ENCODE measurements around the gene POLL. TPM values are rescaled to one million over a fixed set of nuclear protein-coding genes. Genes with fewer than 3 reads are reported as not detected.

Gene POLL
- total RNA-seq, 1 experiment from 2014 or later: 51.3 TPM

- TF ChIP-seq EZH2phosphoT487 (IDR thresholded peaks at IDR 0.05; ENCODE audit: borderline replicate concordance) (no peak), POLR2AphosphoS5 (IDR thresholded peaks at IDR 0.05; ENCODE audit: low read depth, low read length) (no peak), CEBPB (IDR thresholded peaks at IDR 0.05; ENCODE audit: low read depth) (no peak), RAD21 (IDR thresholded peaks at IDR 0.05; ENCODE audit: low read depth) (no peak), POLR2A (IDR thresholded peaks at IDR 0.05; ENCODE audit: borderline replicate concordance, extremely low read depth, insufficient read depth, insufficient read length) (no peak), REST (IDR thresholded peaks at IDR 0.05; ENCODE audit: low read depth) (no peak), FOSL1 (IDR thresholded peaks at IDR 0.05; ENCODE audit: low read depth) (no peak), ATF3 (IDR thresholded peaks at IDR 0.05) (no peak), SRF (IDR thresholded peaks at IDR 0.05; ENCODE audit: low read depth) (no peak)
These were observed 42.0 kb upstream of the POLL start (continued) for GRCh38 chr10:101629837-101630632.

- DNase-seq (ENCODE audit: low read depth, low spot score): no peak
- CTCF ChIA-PET: interaction anchor here (1.7 kb wide), 1 partner anchor 23 kb away, joined by 5 read pairs; no protein-coding TSS in a partner anchor
- Histone ChIP-seq H3K27me3 (ENCODE audit: insufficient read depth, low read length) (no peaks in the 10 kb centered on the region), H3K9ac (ENCODE audit: low read length) (no peak overlapping the region), H3K4me3 (replicated peaks in 1 of 2; ENCODE audit: low read depth in 1 of 2, low read length in 2 of 2) (no peak overlapping the region), H3K9me2 (ENCODE audit: insufficient read depth) (no peaks in the 10 kb centered on the region), H3K4me1 (ENCODE audit: control insufficient read depth in 1 of 2, insufficient read depth in 2 of 2, low read length in 2 of 2) (no peaks in the 10 kb centered on the region), H4K20me1 (ENCODE audit: insufficient read depth) (no peaks in the 10 kb centered on the region), H3K9me3 (ENCODE audit: control insufficient read depth in 1 of 2, insufficient read depth in 1 of 2, low read depth in 1 of 2, low read length in 2 of 2) (no peaks in the 10 kb centered on the region), H3K36me3 (ENCODE audit: control insufficient read depth in 1 of 2, insufficient read depth in 2 of 2, low read length in 2 of 2) (no peaks in the 10 kb centered on the region), H3K4me2 (ENCODE audit: low read length) (no peak overlapping the region), H3K79me2 (ENCODE audit: insufficient read depth, low read length) (no peaks in the 10 kb centered on the region), H3K27ac (ENCODE audit: low read depth, low read length) (no peak overlapping the region), H2AFZ (ENCODE audit: low read depth, low read length, poor library complexity, severe bottlenecking) (no peak overlapping the region)
- RAD21 ChIA-PET (ENCODE audit: low non-redundant PET in 1 of 2, low total read pairs in 2 of 2, uncharacterized antibody in 2 of 2, unreplicated experiment in 2 of 2): no interaction called here
- no TSS peak for BruUV-seq (replicated peaks)
- TF ChIP-seq SIN3A (IDR thresholded peaks at IDR 0.05; ENCODE audit: low read depth): no peak
- no peak for TF ChIP-seq SRF (IDR thresholded peaks at IDR 0.05; ENCODE audit: low read depth)
- no peak for TF ChIP-seq ZBTB33 (IDR thresholded peaks at IDR 0.05; ENCODE audit: extremely low read depth, insufficient replicate concordance, low read length)
- no peak for TF ChIP-seq FOSL1 (IDR thresholded peaks at IDR 0.05; ENCODE audit: low read depth)
- no peak for TF ChIP-seq CEBPB (IDR thresholded peaks at IDR 0.05; ENCODE audit: low read depth)
- no peak for ATAC-seq
- POLR2A ChIA-PET: no interaction called here
- intact Hi-C loops (cut with micrococcal nuclease): no loop called here
These were observed 37.9 kb upstream of the POLL start for GRCh38 chr10:101625821-101626412.
